HT-29 (cell line): Measurements from ENCODE around the gene ANAPC16. TPM values are rescaled to one million over a fixed set of nuclear protein-coding genes. Genes with fewer than 3 reads are reported as not detected.
"Not testable (repeated sequence)": the region's sequence is repeated elsewhere in the genome, so short reads cannot be mapped to it uniquely, and the experiment has no call there.

Source experiments
- DNase-seq: peaks from one replicate; pipeline ENCODE4 v3.0.0-alpha.2; 2015; ENCODE audit warnings: low spot score
- total RNA-seq: library from RNA; depleted of rRNA; stranded (reverse); fragments of >200 nt; shearing (Covaris generic); gene quantifications from 2 replicates; pipeline ENCODE4 v1.2.3, GENCODE V29; 2014

ANAPC16 gene
- total RNA-seq, 1 experiment from 2014 or later: 38.9 TPM

GRCh38 chr10:72263613-72264241, 47.9 kb downstream of the ANAPC16 start:
- DNase-seq: peak; percentile 94

- DNase-seq: no peak
Measured at GRCh38 chr10:72264536-72264935, 48.7 kb downstream of the ANAPC16 start.

- DNase-seq: no peak
Measured at GRCh38 chr10:72265508-72265907, 49.7 kb downstream of the ANAPC16 start.

GRCh38 chr10:72265990-72266865, 50.4 kb downstream of the ANAPC16 start:
- no peak for DNase-seq

GRCh38 chr10:72267381-72267780, 51.6 kb downstream of the ANAPC16 start:
- DNase-seq: no peak

GRCh38 chr10:72267819-72268399, 52.1 kb downstream of the ANAPC16 start:
- no peak for DNase-seq

- not testable (repeated sequence) for DNase-seq
Measured at GRCh38 chr10:72268475-72269200, 52.8 kb downstream of the ANAPC16 start.

GRCh38 chr10:72270607-72271281, 54.9 kb downstream of the ANAPC16 start:
- no peak for DNase-seq

- DNase-seq: peak; percentile 88
Measured at GRCh38 chr10:72272689-72273409, 57.0 kb downstream of the ANAPC16 start.

- DNase-seq: peak; percentile 98
Measured at GRCh38 chr10:72273410-72274212, 57.8 kb downstream of the ANAPC16 start, which contains the start of gene DDIT4. Gene DDIT4 (plus strand): TSS chr10:72273924. CDS start chr10:72274217, 293 bp downstream.

- peak; percentile 42 for DNase-seq
Measured at GRCh38 chr10:72274213-72274729, 58.5 kb downstream of the ANAPC16 start.

- peak; percentile 65 for DNase-seq
Measured at GRCh38 chr10:72274730-72275350, 59.0 kb downstream of the ANAPC16 start.

- no peak for DNase-seq
Measured at GRCh38 chr10:72275351-72276012, 59.7 kb downstream of the ANAPC16 start.

- no peak for DNase-seq
Measured at GRCh38 chr10:72276013-72276387, 60.2 kb downstream of the ANAPC16 start.

GRCh38 chr10:72276421-72277339, 60.9 kb downstream of the ANAPC16 start:
- DNase-seq: no peak

GRCh38 chr10:72277340-72277995, 61.7 kb downstream of the ANAPC16 start:
- DNase-seq: no peak
